ENCODE data around the gene STPG1.
A peak's percentile ranks its signal among the peaks of the same experiment; 100 is the strongest.

STPG1 gene

GRCh38 chr1:24364975-24365678 lies 48.5 kb downstream of the STPG1 start:
- peak in 1 of 5 experiments; percentile 76 for DNase-seq

- DNase-seq: no peak
Observed at GRCh38 chr1:24364605-24364974, 49.0 kb downstream of the STPG1 start.

- no peak for DNase-seq
Observed at GRCh38 chr1:24363994-24364393, 49.6 kb downstream of the STPG1 start.

GRCh38 chr1:24362982-24363614 lies 50.5 kb downstream of the STPG1 start:
- no peak for DNase-seq

- DNase-seq: no peak
Observed at GRCh38 chr1:24362396-24362795, 51.2 kb downstream of the STPG1 start.

GRCh38 chr1:24361811-24362210 lies 51.8 kb downstream of the STPG1 start:
- DNase-seq: no peak

- no peak for DNase-seq
Observed at GRCh38 chr1:24360681-24361080, 52.9 kb downstream of the STPG1 start.

- DNase-seq: no peak
Observed at GRCh38 chr1:24357038-24357437, 56.5 kb downstream of the STPG1 start.

- no peak for DNase-seq
Observed at GRCh38 chr1:24355466-24355865, 58.1 kb downstream of the STPG1 start.

GRCh38 chr1:24353292-24353891 lies 60.2 kb downstream of the STPG1 start:
- DNase-seq: no peak

- DNase-seq: peak in 2 of 5 experiments; percentile 17 to 39
Observed at GRCh38 chr1:24351918-24352627, 61.5 kb downstream of the STPG1 start.

GRCh38 chr1:24351247-24351646 lies 62.3 kb downstream of the STPG1 start:
- DNase-seq: peak in 1 of 5 experiments; percentile 72

- DNase-seq: no peak
Observed at GRCh38 chr1:24349891-24350290, 63.7 kb downstream of the STPG1 start.

GRCh38 chr1:24348196-24348595 lies 65.4 kb downstream of the STPG1 start:
- no peak for DNase-seq

GRCh38 chr1:24347159-24347934 lies 66.2 kb downstream of the STPG1 start:
- DNase-seq: no peak

GRCh38 chr1:24345334-24345733 lies 68.2 kb downstream of the STPG1 start:
- DNase-seq: no peak

GRCh38 chr1:24344090-24344742 lies 69.4 kb downstream of the STPG1 start:
- no peak for DNase-seq

- no peak for DNase-seq
Observed at GRCh38 chr1:24343412-24344089, 70.0 kb downstream of the STPG1 start.

GRCh38 chr1:24341260-24341659 lies 72.3 kb downstream of the STPG1 start:
- no peak for DNase-seq

GRCh38 chr1:24340770-24341169 lies 72.8 kb downstream of the STPG1 start:
- DNase-seq: no peak

GRCh38 chr1:24339996-24340395 lies 73.6 kb downstream of the STPG1 start:
- DNase-seq: no peak

- no peak for DNase-seq
Observed at GRCh38 chr1:24338447-24338846, 75.1 kb downstream of the STPG1 start.
